ENCODE measurements around the gene PTPRR. TPM values are rescaled to one million over a fixed set of nuclear protein-coding genes. Genes with fewer than 3 reads are reported as not detected.

Gene PTPRR
- total and polyA plus RNA-seq, 11 donors, result 0.21 to 1.0 (median 0.40) TPM; not detected in 1

GRCh38 chr12:70950451-70950850 lies 29.9 kb upstream of the PTPRR start:
- 77 to 81% (median 80%) methylated on average over 2 of the region's 2 CpGs for WGBS, 4 donors
- peaks cover 0 to 2% (median 0%) of the 10 kb centered on the region in 12 donors for H3K4me1 ChIP-seq

DNA sequence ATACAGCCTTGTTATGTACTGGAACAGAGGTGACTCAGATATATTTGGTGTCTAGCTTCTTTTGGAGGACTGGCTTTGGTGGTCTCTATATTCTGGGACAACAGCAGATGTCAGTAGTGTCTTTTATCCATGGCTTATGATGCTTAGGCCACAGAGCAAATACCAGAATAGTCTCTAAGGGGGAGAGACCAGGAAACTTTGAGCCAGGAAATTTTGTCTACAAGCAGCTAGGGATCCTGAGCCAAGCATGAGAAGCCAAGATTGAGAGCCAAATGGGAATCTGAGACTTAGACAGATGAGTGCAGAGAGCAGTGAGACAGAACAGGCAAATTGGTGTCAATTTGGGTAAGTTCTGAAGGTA lies 28.4 kb upstream of the PTPRR start:
- Histone ChIP-seq H3K36me3 (no peaks in the 10 kb centered on the region), H3K27ac (no peak overlapping the region), H3K27me3 (no peaks in the 10 kb centered on the region), H3K4me3 (no peak overlapping the region), H3K9me3 (peaks cover 0 to 8% (median 0%) of the 10 kb centered on the region in 12 donors), H3K4me1 (peaks cover 0 to 2% (median 0%) of the 10 kb centered on the region in 12 donors)
- ATAC-seq (peak; percentile 75 to 94 (median 90)), DNase-seq (peak in 3 of 5 donors; percentile 18 to 26 (median 22))
- intact Hi-C loops (cut with DNase I), result no loop called here
- TF ChIP-seq POLR2A (IDR thresholded peaks at IDR 0.05) (no peak), CTCF (IDR thresholded peaks at IDR 0.05) (peak in 8 of 12 donors; percentile 13 to 51 (median 26))

More at GRCh38 chr12:70950451-70950850, 29.9 kb upstream of the PTPRR start:
- DNase-seq, result no peak
- intact Hi-C loops (cut with DNase I), result no loop called here
- Histone ChIP-seq H3K27me3 (no peaks in the 10 kb centered on the region), H3K9me3 (peaks cover 0 to 3% (median 0%) of the 10 kb centered on the region in 12 donors), H3K36me3 (no peaks in the 10 kb centered on the region), H3K27ac (no peak overlapping the region), H3K4me3 (no peak overlapping the region)
- TF ChIP-seq POLR2A (IDR thresholded peaks at IDR 0.05) (no peak), CTCF (IDR thresholded peaks at IDR 0.05) (no peak)
- no peak for ATAC-seq

GRCh38 chr12:70948236-70948975 lies 27.9 kb upstream of the PTPRR start:
- ATAC-seq (peak in 1 of 4 donors; percentile 20), DNase-seq (no peak)
- intact Hi-C loops (cut with DNase I), result no loop called here
- peaks cover 0 to 8% (median 0%) of the 10 kb centered on the region in 12 donors for H3K9me3 ChIP-seq
- TF ChIP-seq CTCF (IDR thresholded peaks at IDR 0.05) (no peak), POLR2A (IDR thresholded peaks at IDR 0.05) (no peak)
- H3K36me3 ChIP-seq, result no peaks in the 10 kb centered on the region
- no peaks in the 10 kb centered on the region for H3K27me3 ChIP-seq
- 56 to 64% (median 61%) methylated on average over 6 of the region's 6 CpGs for WGBS, 4 donors
- no peak overlapping the region for H3K4me3 ChIP-seq
- no peak overlapping the region for H3K27ac ChIP-seq
- peaks cover 0 to 2% (median 0%) of the 10 kb centered on the region in 12 donors for H3K4me1 ChIP-seq

DNA sequence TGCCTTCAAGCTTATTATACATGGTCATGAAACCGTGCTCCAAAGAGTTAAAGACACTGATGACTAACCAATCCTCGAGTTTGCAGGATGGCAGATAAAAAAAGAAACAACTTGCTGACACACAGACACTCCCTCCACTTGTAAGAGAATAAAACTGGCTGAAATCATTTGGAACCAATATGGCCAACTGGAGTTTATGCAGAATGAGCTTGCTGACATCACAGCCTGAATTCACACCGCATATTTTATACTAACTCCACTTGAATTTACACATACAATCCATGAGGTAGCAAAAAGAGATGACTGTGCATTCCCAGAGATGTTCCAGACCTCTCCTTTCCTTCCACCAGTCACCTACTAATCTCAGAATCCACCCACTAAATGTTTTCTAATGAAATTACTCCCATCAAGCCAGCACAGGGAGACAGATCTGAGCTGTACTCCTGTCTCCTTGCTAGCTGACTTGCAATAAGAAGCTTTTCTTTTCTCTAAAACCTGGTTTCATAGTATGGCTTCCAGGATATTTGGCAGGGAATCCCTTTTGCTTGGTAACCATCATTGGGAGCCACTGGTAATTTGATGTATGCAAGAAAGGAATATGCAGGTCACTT lies 15.8 kb upstream of the PTPRR start:
- Histone ChIP-seq H3K4me3 (no peak overlapping the region), H3K4me1 (no peaks in the 10 kb centered on the region), H3K9me3 (no peaks in the 10 kb centered on the region), H3K36me3 (no peaks in the 10 kb centered on the region), H3K27me3 (peaks cover 0 to 21% (median 0%) of the 10 kb centered on the region in 9 donors), H3K27ac (no peak overlapping the region)
- no peak for DNase-seq
- WGBS, 4 donors, result 34 to 39% (median 36%) methylated on average over 3 of the region's 3 CpGs
- no peak for TF ChIP-seq CTCF (IDR thresholded peaks at IDR 0.05)
- TF ChIP-seq POLR2A (IDR thresholded peaks at IDR 0.05), result no peak
- ATAC-seq, result no peak
- intact Hi-C loops (cut with DNase I), result no loop called here

Measured in heart left ventricle (tissue), 16 donors.